ENCODE results near the gene CRIP3. TPM values are rescaled to one million over a fixed set of nuclear protein-coding genes. Genes with fewer than 3 reads are reported as not detected.

The CRIP3 gene
- total RNA-seq, 1 donor from 2014 or later = 0.28 TPM

Other genes with a start within 250 kb of the CRIP3 start
- gene MRPL2, start 249.4 kb downstream of the CRIP3 start, total RNA-seq = 45.0 TPM
- gene KLC4, start 249.2 kb downstream of the CRIP3 start, total RNA-seq = 7.5 TPM
- 37.3 TPM for gene PTK7, start 232.5 kb downstream of the CRIP3 start, total RNA-seq
- 19.3 TPM for gene SRF, start 137.6 kb downstream of the CRIP3 start, total RNA-seq
- 23.6 TPM for gene CUL9, start 126.6 kb downstream of the CRIP3 start, total RNA-seq
- gene DNPH1, start 79.3 kb downstream of the CRIP3 start, total RNA-seq = 40.2 TPM
- not detected for gene TTBK1, start 65.3 kb downstream of the CRIP3 start, total RNA-seq
- not detected for gene SLC22A7, start 10.6 kb downstream of the CRIP3 start, total RNA-seq
- gene ZNF318, start 60.8 kb upstream of the CRIP3 start, total RNA-seq = 5.0 TPM
- gene ABCC10, start 118.7 kb upstream of the CRIP3 start, total RNA-seq = 18.3 TPM
- 8.9 TPM for gene DLK2, start 146.7 kb upstream of the CRIP3 start, total RNA-seq
- gene TJAP1, start 168.7 kb upstream of the CRIP3 start, total RNA-seq = 8.9 TPM
- gene LRRC73, start 201.5 kb upstream of the CRIP3 start, total RNA-seq = 0.20 TPM
- gene YIPF3, start 208.1 kb upstream of the CRIP3 start, total RNA-seq = 41.8 TPM
- 33.0 TPM for gene POLR1C, start 208.3 kb upstream of the CRIP3 start, total RNA-seq